NCI-H460 (cell line): ENCODE data around the gene MOGAT2. TPM values are rescaled to one million over a fixed set of nuclear protein-coding genes. Genes with fewer than 3 reads are reported as not detected.

ENCODE experiments used
- DNase-seq: peaks from one replicate; pipeline ENCODE4 v3.0.0-alpha.2; 2016; ENCODE audit warnings: low read depth; ENCODE audit errors: extremely low read depth
- small RNA-seq, 2 experiments: library from RNA; depleted of rRNA; stranded (forward); fragments of <200 nt; gene quantifications; one replicate each; pipeline ENCODE3, GENCODE V24; 2014
- total RNA-seq: library from RNA; depleted of rRNA; stranded (reverse); fragments of >200 nt; shearing (Covaris generic); gene quantifications from 2 replicates; pipeline ENCODE4 v1.2.3, GENCODE V29; 2014; rRNA removed

The MOGAT2 gene
- total RNA-seq, 1 experiment from 2014 or later = not detected

- no peak for DNase-seq
These were observed 57.4 kb downstream of the MOGAT2 start for GRCh38 chr11:75775056-75775455.

- no peak for DNase-seq
These were observed 58.9 kb downstream of the MOGAT2 start for GRCh38 chr11:75776546-75776945.

GRCh38 chr11:75777461-75778110, 59.9 kb downstream of the MOGAT2 start:
- DNase-seq = no peak

DNA sequence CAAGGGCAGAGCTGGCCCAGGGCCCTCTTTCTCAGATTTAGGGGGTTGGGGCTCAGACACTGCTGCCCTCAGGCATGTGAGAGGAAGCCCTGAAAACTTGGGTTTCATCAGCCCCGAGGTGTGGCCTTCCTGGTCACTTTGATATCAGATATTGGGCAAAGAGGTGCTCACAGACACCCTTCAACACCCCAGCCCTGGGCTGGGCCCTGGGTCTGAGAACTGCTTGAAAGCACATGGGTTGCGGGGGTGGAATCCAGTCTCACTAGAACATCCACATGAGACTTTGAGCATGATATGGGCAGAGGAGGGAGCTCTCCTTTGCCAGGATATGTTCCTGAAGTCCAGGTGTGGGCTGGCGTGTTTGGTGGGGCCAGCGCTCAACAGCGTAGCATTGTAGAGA, 61.3 kb downstream of the MOGAT2 start:
- DNase-seq = no peak

- DNase-seq = no peak
These were observed 62.3 kb downstream of the MOGAT2 start for GRCh38 chr11:75779960-75780359.

GRCh38 chr11:75780888-75781287, 63.2 kb downstream of the MOGAT2 start:
- DNase-seq = no peak

GRCh38 chr11:75781296-75781695, 63.7 kb downstream of the MOGAT2 start:
- no peak for DNase-seq

GRCh38 chr11:75781831-75782230, 64.2 kb downstream of the MOGAT2 start:
- no peak for DNase-seq

Small RNA genes within 50 kb of the gene (small RNA-seq; reads per million reads assigned to genes)
- gene RN7SL786P = 0 reads per million in 2 experiments

Other genes with a start within 250 kb of the MOGAT2 start
- 4.0 and 6.5 TPM in 2 replicates for gene GDPD5, start 191.9 kb upstream of the MOGAT2 start, total RNA-seq
- gene SERPINH1, start 155.6 kb upstream of the MOGAT2 start, total RNA-seq = 55.5 and 64.7 TPM in 2 replicates
- 0.05 TPM in 1 of 2 replicates, not detected in the other for gene MAP6, start 48.8 kb upstream of the MOGAT2 start, total RNA-seq
- 1.9 and 3.9 TPM in 2 replicates for gene DGAT2, start 50.9 kb downstream of the MOGAT2 start, total RNA-seq
- 9.2 and 9.4 TPM in 2 replicates for gene UVRAG, start 97.4 kb downstream of the MOGAT2 start, total RNA-seq